Fibroblast of skin of back (primary cell): ENCODE results near the gene ATF4.

ENCODE experiments used
- DNase-seq: peaks from one replicate; pipeline ENCODE4 v3.0.0-alpha.2; 2013

The ATF4 gene

DNA sequence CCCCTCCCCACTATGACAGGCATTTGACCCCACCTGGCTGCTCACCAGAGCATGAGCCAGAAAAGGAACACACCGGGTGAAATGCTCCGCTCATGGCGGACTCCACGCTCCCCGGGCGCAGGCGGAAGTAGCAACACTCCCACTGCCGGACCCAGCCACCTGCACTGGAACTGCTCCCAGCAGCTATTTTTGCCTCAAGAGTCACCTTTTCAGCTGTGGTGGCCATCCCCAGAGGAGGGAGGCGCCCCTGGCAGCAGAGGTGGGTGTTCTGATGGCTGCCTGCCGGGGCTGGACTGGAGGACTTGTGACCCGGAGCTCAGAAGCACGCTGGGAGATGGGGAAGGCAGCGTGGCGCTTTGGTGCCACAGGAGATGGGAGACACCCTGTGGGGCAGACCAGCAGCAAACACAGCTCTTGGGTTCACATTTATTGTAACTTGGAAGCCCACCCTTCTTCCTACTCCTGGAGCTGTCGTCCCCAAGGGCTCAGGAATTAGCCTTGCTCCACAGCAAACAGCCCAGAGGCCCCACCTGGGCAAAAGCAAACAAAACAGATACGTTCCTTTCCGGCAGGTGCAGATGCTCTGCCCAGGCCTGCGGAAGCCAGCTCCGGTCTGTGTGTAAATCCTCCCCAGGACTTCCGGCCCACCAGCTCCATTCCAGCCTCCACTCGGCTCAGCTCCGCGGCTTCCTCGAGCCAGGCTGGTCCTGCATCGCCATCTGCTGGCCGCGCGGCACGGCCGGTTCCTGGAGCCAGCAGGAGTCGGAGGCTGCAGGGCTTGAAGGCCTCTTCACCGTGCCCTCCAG, 8.5 kb downstream of the ATF4 start:
- DNase-seq: peak; percentile 84

- DNase-seq: no peak
Measured at GRCh38 chr22:39529487-39529851, 9.1 kb downstream of the ATF4 start.

- DNase-seq: no peak
Measured at GRCh38 chr22:39530116-39530515, 9.8 kb downstream of the ATF4 start.

DNA sequence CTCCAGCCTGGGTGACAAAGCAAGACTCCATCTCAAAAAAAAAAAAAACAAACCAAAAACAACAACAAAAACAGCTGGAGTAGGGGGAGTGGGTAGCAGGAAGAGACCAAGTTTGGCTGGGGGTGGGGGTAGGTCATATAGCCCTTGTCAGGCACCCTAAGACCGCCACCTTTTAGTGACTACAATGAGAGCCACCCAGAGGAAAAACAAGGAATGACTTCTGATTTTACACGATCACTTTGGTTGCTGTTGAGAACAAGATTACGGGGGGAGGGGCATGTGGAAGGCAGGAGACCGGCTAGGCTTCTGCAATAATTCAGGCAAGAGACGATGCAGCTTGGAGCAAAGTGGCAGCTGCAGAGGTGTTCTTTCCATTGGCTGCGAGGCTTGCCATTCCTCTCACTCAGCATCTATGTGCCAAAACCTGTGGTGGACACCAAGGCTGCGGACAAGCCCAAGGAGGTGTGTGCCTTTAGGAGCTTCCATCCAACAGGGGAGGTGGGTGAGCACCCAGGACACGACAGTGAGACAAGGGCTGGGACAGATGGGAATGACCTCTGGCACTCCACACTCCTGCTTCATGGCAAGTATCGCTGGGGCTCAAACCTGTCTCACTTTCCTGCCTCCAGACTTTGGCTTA, 10.4 kb downstream of the ATF4 start:
- peak; percentile 59 for DNase-seq

- DNase-seq: peak; percentile 99
Measured at GRCh38 chr22:39532215-39533073, 12.1 kb downstream of the ATF4 start, which contains the start of gene RPS19BP1. Gene RPS19BP1 (minus strand): TSS chr22:39532748. CDS start chr22:39532738, 10 bp downstream.

DNA sequence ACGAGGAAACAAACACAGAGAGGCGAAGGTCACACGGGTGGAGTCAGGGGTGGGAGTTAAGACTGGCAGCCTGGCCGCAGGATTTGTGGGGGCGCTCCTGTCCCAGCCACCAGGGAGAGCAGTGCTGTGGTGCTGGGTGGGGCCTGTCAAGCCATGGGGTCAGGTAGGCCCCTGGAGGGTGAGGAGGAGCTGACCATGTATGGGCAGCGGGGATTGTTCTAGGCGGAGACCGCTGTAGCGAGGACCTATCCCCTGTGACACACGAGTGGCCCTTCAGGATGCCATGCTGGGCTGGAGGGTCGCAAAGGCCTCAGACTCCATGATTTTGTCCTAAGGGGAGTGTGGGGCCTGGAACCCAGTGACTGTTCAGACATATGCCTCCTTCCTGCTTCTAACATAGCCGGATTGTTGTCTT, 13.7 kb downstream of the ATF4 start:
- no peak for DNase-seq

DNA sequence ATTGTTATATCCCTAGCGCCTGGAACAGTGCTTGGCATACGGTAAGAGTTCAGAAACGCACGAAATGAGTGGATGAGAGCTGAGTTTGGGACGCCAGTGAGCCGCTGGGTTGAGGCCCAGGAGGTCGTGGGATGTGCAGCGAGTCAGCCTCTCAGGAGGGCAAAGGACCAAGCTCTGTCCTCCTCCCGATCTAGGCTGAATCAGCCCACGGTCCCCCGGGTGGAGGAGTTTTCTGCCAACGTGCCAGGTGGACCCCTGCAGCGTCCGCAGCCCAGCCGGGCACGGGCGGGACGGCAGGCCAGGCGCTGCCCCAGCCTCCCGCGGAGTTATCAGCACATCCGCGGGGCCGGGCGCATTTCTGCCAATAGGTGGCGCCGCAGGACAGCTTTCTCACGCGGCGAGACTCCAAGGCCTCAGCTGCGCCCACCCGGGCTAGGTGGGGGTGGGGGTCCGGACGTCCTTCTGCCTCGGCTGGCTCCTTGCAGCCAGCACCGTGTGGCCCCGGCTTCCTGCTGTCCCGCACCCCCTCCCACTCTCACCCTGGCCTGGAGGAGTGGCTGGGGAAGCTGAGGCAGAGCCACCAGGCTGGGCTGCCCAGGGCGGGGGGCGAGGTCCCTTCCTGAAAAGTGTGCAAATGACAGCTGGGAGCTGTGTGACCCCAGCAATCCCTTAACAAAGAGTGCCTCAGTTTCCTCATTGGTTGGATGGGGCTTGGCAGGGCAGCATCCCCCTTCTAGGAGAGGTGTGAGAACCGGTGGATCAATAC, 14.4 kb downstream of the ATF4 start:
- peak; percentile 72 for DNase-seq

- no peak for DNase-seq
Measured at GRCh38 chr22:39535357-39535725, 15.0 kb downstream of the ATF4 start.

DNA sequence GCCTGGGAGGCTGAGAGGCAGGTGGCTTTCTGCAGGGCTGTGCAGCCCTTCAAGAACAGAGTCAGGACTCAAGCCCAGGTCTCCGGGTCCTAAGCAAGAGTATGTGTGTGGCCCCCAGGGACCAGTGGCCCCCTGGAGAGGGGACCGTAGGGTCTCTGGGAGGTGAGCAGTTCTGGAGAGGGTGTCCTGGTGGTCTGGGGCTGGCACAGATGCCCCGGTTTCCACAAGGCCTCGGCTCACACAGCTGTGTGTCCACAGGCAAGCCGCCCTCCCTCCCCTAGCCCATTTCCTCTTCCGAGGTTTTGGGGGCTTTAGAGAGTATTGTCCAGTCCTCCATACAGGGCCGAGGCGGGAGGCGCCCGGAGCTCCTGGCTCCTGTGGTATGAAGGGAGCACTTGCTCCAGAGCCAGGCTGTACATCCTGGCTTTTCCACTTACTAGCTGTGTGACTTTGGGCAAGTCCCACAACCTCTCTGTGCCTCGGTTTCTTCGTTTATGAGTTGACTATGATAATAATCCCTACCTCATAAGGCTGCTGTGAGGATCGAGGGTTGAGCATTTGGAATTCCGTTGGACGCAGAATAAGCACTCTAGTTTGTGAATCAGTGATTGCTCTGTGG, 15.6 kb downstream of the ATF4 start:
- DNase-seq: no peak

DNA sequence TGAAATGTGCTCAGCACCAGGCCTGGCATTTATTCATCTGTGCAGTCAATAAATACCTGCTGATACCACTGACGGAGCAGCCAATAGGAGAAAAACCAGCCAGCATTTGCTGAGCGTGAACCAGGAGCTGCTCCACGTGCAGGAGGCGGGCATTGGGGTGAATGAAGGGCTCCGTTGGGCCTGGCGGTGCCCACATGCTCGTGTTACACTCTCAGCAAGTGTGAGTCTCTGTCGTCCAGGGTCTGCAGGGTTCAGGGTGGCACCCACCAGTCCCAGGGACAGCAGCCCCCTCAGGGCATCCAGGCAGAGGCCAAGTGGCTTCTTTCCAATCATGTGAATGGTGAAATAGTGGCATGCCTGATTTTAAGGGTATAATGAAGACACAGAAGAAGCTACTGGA, 16.3 kb downstream of the ATF4 start:
- no peak for DNase-seq

DNA sequence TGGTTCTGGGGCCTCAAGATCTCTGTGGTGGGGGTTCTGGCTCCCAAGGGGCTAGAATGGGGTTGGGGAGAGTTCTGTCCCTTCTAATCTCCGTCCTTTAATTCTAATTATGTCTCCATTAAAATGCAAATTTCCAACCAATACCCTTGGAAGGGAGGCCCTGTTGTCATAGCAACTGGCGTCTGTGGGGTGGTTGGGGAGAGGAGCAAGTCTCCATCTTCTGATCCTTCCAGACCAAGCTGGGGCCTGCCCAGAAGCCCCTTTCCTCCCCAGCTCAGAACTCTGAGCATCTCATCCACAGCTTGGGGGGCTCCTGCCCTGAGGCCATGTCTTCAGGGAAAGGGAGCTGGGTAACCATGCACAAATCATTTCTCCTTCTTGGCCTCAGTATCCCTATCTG, 17.6 kb downstream of the ATF4 start:
- DNase-seq: no peak

DNA sequence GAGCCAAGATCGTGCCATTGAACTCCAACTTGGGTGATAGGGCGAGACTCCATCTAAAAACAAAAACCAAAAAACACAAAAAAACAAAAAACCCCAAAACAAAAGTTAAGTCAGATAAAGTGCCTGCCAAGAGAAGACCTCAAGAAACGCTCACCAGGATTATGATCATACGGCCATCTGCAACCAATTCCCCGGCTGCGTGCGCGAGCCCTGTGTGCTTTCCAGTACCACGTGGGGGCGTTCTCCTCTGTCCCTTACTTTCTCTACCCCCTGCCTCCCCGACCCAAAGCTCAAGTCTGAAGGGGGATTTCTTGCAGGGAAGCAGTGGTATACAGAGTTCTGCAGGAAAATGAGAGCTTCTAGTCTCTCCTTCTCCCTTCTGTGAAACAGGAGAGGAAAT, 22.7 kb downstream of the ATF4 start:
- DNase-seq: no peak

DNA sequence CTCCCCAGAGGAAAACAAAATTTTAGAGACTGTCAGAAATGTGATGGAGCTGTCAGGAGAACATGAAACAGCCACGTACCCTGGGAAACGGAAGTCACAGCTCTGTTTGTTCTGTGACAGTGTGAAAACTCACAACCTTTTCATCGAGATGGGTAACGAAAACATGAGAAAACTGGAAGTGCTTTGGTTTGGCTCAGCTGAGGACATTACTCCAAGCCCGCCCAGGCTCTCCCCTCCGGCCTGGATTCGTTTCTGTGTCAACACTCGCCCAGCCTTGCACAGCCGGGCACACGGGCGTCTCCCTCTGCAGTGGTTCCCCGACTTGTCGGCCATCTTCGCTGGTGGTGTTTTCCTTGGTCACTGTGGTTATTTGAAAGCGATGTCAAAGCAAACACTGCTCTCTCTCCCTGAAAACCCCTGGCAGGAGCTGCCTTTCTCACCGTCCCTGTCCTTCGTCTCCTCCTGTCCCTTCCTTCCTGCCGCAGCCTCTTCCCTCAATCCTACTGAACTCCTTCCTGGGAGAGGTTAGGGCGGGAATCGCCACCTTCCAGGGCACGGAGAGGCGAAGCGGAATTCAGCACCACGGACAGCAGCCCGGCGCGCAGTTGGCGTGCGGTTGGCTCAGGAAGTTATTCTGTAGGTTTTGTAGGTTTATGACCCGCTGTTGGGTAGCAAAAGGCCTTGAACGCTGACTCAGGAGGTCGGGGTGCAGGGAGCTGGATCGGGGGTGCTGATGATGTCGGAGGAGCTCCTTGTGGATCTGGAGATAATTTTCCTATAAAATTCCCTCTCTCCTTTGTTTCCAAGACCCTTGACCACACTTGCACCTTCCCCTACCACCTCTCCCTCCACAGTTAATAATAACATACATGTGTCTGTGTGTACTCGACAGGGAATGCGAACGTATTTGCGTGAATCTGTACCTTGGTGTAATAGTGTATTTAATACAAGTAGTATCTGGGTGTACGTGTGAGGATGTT, 25.3 kb downstream of the ATF4 start:
- no peak for DNase-seq

DNA sequence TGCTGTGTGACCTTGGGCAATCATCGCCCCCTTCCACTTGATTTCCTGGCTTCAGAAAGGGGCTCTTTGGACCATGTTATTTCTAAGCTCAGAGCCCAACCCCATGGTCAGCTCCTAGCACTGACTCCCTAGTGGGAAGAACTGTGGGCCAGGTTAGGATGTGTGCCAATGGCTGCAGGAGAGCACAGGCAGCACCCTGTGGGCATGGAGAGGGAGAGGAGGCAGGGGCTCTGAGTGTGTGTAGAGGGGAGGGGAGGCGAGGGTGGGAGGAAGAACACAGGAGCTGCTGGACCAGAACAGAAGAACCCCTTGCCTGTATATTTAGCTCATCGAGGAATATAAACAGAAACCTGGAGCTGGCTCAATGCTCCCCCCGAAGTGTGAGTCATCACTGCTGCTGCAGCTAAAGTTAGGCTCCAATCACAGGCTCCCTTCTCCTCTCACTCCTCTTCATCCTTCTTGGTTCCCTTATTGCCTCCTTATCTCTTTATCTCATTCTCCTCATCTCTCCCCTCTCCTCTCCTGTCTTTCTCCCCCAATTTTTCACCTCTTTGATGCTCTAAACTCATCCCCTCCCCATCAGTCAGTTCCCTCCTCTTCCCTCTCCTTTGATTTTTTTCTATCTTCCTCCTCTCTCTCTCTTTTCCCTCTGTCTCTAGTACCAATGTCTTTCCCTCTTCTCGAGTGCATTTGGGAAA, 26.7 kb downstream of the ATF4 start:
- DNase-seq: no peak

GRCh38 chr22:39547587-39547947, 27.2 kb downstream of the ATF4 start:
- no peak for DNase-seq

DNA sequence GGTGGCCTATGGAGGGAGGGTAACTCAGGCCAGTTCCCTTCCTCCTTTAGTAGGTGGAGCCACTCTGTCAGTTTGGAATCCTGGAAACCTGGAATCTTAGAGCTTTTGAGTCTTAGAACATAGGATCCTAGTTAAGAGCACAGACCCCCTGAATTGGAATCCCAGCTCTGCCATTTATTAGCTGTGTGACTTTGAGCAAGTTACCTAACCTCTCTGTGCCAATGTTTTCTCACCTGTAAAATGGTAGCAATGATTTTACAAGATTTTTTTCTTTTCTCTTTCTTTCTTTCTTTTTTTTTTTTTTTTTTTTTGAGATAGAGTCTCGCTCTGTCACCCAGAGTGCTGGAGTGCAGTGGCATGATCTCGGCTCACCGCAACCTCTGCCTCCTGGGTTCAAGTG, 33.1 kb downstream of the ATF4 start:
- DNase-seq: no peak

DNA sequence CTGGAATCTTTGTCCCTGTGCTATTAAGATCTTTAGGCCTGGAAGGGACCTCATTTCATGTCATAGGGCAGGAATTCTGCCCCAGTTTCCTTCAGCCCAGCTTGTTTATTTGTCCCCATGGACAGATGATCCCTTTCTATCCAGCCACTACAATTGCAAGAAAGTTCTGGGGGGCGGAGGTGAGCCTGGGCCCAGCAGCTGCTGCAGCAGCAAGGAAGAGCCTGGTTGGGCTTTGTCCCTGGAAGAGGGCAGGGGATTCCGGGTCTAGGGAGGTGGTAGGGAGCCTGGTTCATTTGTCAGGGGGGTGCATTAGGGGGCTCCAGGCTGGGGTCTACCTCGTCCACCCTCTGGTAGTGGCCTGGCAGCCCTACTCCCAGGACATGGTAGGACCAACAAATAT, 33.8 kb downstream of the ATF4 start:
- no peak for DNase-seq

DNA sequence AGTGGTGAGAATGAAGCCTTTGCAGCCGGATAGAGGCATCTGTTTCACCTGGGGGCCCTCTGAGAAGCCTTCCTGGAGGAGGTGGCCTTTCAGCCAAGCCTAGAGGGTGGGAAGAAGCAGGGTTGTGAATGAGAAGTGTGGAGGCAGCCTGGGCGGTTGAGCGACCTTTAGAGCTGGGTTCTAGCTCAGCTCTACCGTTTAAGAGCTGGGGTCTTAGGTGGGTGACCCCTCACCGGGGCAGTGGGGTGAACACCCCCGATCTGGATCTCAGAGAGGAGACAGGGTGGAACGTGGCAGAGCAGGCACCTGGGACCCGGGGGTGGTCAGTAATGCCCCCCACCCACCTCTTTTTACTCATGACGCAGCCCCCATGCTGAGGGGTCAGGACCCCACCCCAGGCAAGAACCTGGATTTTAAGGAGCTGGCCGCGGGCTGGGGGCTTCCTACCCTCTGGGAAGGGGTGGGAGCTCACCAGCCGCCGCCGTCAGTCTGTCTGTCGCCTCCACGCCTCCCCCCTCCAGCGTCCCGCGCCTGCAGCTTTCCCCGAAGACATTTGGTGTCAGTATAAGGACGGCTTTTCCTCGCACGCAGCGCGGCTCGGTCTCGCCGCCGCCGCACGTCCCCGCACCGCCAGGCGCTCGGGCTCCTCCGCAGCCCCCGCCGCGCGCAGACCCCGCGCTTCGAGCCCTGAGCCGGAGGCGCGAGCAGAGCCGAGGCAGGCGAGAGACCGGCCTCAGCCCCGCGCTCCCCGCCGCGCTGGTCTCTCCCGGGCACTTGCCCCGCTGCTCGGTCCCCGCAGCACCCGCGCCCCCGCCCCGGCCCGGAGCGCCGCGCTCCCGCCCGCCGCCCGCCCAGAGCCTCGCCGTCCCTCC, 36.8 kb downstream of the ATF4 start:
- DNase-seq: no peak

DNA sequence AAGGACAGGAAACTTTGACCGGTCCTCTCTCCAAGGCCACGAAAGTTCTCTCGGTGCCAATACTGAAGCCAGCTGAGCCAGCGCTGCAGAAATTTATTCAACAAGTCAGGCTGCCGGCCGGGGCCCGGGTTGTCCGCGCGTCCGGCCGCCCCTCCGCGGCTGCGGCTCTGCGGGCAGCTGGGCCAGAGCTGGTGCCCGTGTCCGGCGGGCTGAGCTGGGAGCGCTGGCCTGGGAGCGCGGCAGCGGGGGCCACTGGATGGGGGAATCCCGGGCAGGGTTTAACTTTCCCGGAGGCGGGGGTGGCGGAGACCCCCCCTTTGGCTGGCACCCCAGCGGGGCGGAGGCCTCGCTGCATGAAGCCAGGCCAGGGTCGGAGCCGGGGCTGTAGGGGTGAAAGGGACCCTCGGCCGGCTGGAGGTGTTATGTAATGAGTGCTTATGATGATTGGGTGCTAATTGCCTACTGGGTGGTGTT, 37.9 kb downstream of the ATF4 start:
- DNase-seq: no peak
